Esophagus muscularis mucosa (tissue), 4 donors: Measurements from ENCODE around the gene ANKRD13B. TPM values are rescaled to one million over a fixed set of nuclear protein-coding genes. Genes with fewer than 3 reads are reported as not detected.
A peak's percentile ranks its signal among the peaks of the same experiment; 100 is the strongest.

Experiments used
- DNase-seq: peaks from one replicate; pipeline ENCODE4 v3.0.0-alpha.2; 2017; ENCODE audit errors: extremely low spot score
- H3K27ac ChIP-seq, 4 donors: fragments of 200-600 bp; sonication (generic); replicated peaks in 1 of 4; 1 replicate in 3 of 4; 2 replicates in 1 of 4; pipeline ENCODE4 v1.5.1; 2016 to 2019; ENCODE audit warnings: mild to moderate bottlenecking in 1 of 4
- H3K27me3 ChIP-seq, 4 donors: fragments of 200-600 bp; sonication (generic); one replicate each; pipeline versions ENCODE4 v1.5.1 to v1.6.0; 2016 to 2019
- H3K36me3 ChIP-seq, 4 donors: fragments of 200-600 bp; sonication (generic); one replicate each; pipeline ENCODE4 v1.5.1; 2016 to 2019
- H3K4me1 ChIP-seq, 4 donors: fragments of 200-600 bp; sonication (generic); one replicate each; pipeline ENCODE4 v1.5.1; 2016 to 2019
- H3K4me3 ChIP-seq, 4 donors: fragments of 200-600 bp; sonication (generic); 1 replicate in 2 of 4; 2 replicates in 2 of 4; pipeline ENCODE4 v1.5.1; 2016 to 2019; ENCODE audit warnings: mild to moderate bottlenecking in 4 of 4, moderate library complexity in 1 of 4
- H3K9me3 ChIP-seq, 4 donors: fragments of 200-600 bp; sonication (generic); 1 replicate in 3 of 4; 2 replicates in 1 of 4; pipeline ENCODE4 v1.5.1; 2016 to 2019
- CTCF ChIP-seq, 3 experiments: fragments of 200-600 bp in 2 of 3; fragments of 450-650 bp in 1 of 3; sonication (generic) in 2 of 3; IDR thresholded peaks; one replicate each; pipeline ENCODE4 v1.5.1; 2017 to 2019; ENCODE audit warnings: antibody characterized with exemption in 3 of 3, mild to moderate bottlenecking in 2 of 3, moderate library complexity in 1 of 3
- EP300 ChIP-seq: sonication (generic); formaldehyde crosslinking; IDR thresholded peaks from one replicate; pipeline ENCODE4 v1.6.1; 2017; ENCODE audit warnings: antibody characterized with exemption
- POLR2A ChIP-seq: fragments of 450-650 bp; IDR thresholded peaks from one replicate; pipeline ENCODE4 v1.6.1; 2017; ENCODE audit warnings: antibody characterized with exemption, moderate library complexity, mild to moderate bottlenecking, low read depth
- POLR2AphosphoS5 ChIP-seq, 2 donors: sonication (generic); formaldehyde crosslinking; IDR thresholded peaks; one replicate each; pipeline ENCODE4 v1.6.1; 2017; ENCODE audit warnings: antibody characterized with exemption in 2 of 2
- WGBS: methylation state at CpG from one replicate; pipeline ENCODE4 v1.1.5; 2018; 5-methylcytosine and 5-hydroxymethylcytosine counted together
- intact Hi-C: fragments of 100-400 bp; cut with DNase I; formaldehyde crosslinking; loops from one replicate; pipeline ENCODE4 v1.15.1; 2023
- total RNA-seq, 4 donors: library from RNA; depleted of rRNA; stranded (reverse); fragments of >200 nt; gene quantifications; one replicate each; pipeline versions ENCODE4 v1.1.0 to v1.2.1, GENCODE V29; 2016

Gene ANKRD13B
- total RNA-seq, 4 donors from 2014 or later, result 8.0 to 16.1 (median 13.4) TPM

DNA sequence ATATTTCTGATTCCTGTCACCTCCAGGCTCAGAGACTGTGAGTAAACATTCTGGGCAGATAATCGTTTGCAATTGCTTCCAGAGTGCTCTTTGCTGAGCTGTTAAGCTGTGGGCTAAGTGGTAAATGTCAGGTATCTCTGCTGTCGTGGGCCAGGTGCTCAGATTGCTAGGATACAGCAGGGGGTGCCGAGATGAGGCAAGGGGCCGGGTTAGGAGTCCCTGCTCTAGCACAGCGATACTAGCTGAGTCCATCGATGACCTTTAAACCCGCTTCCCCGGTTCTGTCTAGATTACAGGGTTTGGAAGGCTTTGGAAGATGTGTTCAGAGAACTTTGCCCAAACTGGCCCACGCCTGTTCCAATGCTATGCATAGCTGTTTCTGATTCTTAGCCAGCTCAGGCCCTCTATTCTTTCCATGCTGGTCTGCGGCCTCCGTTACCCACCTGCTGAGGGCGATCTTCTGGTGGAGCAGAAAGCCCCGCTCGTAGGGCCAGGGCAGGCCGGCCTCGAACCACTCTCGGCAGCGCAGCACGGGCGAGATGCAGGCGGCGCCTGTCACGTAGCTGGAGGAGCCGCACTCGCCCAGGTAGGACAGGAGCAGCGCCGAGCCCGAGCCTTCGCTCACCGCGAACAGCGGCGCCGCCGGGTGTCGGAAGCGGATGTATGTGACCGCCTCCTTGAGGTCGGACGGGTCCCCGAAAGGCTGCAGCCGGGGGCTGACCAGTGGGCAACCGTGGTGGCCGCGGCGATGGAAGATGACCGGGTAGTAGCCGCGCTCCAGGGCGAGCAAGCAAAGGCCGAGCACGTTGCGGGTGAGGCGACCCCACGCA lies 27.1 kb upstream of the ANKRD13B start:
- Histone ChIP-seq H3K4me3 (peak overlapping the region; percentile 68 to 78 (median 71)), H3K4me1 (peaks cover 32 to 73% (median 56%) of the 10 kb centered on the region in 4 donors), H3K36me3 (peaks cover 4 to 20% (median 11%) of the 10 kb centered on the region in 4 donors), H3K9me3 (no peaks in the 10 kb centered on the region), H3K27ac (peak overlapping the region; percentile 85 to 91 (median 89)), H3K27me3 (no peaks in the 10 kb centered on the region)
- no peak for DNase-seq
- intact Hi-C loops, result no loop called here
- TF ChIP-seq EP300 (no peak), CTCF (IDR thresholded peaks at IDR 0.05) (peak in 1 of 3 experiments; percentile 4)
- WGBS, result 26% methylated on average over 25 of the region's 55 CpGs

- intact Hi-C loops, result no loop called here
- 3% methylated on average over 45 of the region's 94 CpGs for WGBS
- Histone ChIP-seq H3K4me3 (peak within 1 kb of the TSS; percentile 68 to 78 (median 71)), H3K9me3 (no peaks in the 10 kb centered on the region), H3K4me1 (peaks cover 28 to 76% (median 55%) of the 10 kb centered on the region in 4 donors), H3K27me3 (no peaks in the 10 kb centered on the region), H3K36me3 (peaks cover 4 to 24% (median 10%) of the 10 kb centered on the region in 4 donors), H3K27ac (peak within 1 kb of the TSS; percentile 85 to 91 (median 89))
- TF ChIP-seq EP300, result no peak
- TF ChIP-seq POLR2A, result no peak
- TF ChIP-seq CTCF (IDR thresholded peaks at IDR 0.05), result peak in 1 of 3 experiments; percentile 14
- peak; percentile 53 to 90 for TF ChIP-seq POLR2AphosphoS5 (IDR thresholded peaks at IDR 0.05)
- no peak for DNase-seq
Observed at GRCh38 chr17:29566473-29567303, 26.2 kb upstream of the ANKRD13B start, which contains the start of gene ABHD15. Gene ABHD15, minus strand, starts transcription at chr17:29567037. Its CDS starts 71 bp downstream, at chr17:29566966.

DNA sequence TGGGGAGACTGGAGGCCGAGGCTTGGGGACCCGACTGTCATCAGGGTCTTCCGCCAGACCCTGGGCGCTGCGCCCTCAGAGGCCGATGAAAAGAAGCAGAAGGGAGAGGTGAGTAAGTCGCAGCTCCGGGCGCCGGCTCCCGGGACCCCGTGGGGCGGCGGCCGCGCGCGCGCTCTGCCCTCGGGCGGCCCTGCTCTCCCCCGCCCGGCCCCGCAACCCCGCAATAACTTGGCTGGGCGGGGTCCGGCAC lies 25.7 kb upstream of the ANKRD13B start:
- DNase-seq, result no peak
- TF ChIP-seq CTCF (IDR thresholded peaks at IDR 0.05), result no peak
- TF ChIP-seq EP300, result no peak
- no peak for TF ChIP-seq POLR2A
- no peak for TF ChIP-seq POLR2AphosphoS5 (IDR thresholded peaks at IDR 0.05)
- Histone ChIP-seq H3K36me3 (peaks cover 4 to 23% (median 7%) of the 10 kb centered on the region in 4 donors), H3K27me3 (no peaks in the 10 kb centered on the region), H3K27ac (peak overlapping the region; percentile 85 to 91 (median 89)), H3K4me3 (peak overlapping the region; percentile 68 to 78 (median 71)), H3K4me1 (peaks cover 26 to 76% (median 57%) of the 10 kb centered on the region in 4 donors), H3K9me3 (no peaks in the 10 kb centered on the region)
- intact Hi-C loops, result no loop called here
- 0% methylated on average over 6 of the region's 27 CpGs for WGBS

DNA sequence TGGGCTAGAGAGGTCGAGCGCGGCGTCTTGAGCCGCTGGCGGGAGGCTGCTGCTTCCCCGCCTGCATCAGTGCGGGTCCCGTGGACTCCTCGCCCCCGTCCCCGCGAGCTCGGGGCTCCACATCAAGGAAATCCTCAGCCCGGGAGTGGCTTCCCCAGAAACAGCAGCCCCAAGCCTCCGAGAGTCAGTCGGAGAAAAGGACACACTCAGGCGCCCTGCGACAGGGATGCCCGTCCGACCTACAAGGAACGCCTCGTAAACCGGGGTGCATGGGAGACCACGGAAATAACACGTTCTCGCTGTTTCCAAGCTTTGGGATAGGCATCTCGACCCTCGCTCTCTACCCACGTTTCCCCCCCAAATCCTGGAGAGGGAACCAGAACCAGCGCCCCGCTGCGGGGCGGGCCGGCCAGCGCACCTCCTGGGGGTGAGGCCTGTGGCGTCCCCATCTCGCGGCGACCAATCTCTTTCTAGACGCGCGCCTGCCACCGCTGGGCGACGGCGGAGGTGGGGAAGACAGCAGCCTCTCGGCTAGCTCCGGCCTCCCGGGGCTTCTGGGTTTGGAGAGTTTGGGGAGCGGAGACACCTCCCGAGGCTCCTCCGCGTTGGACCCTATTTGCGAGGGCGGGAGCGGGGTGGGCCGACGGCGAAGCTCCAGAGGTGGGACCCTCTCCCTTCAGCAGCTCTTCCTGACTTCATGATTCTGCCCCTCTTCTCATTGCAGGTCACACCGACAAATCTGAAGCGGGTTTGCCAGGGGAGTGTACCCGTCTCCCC lies 25.2 kb upstream of the ANKRD13B start:
- Histone ChIP-seq H3K4me3 (peak overlapping the region; percentile 68 to 78 (median 71)), H3K27me3 (no peaks in the 10 kb centered on the region), H3K27ac (peak overlapping the region; percentile 85 to 91 (median 89)), H3K9me3 (no peaks in the 10 kb centered on the region), H3K4me1 (peaks cover 30 to 76% (median 62%) of the 10 kb centered on the region in 4 donors), H3K36me3 (peaks cover 0 to 18% (median 2%) of the 10 kb centered on the region in 4 donors)
- TF ChIP-seq CTCF (IDR thresholded peaks at IDR 0.05) (peak; percentile 29 to 58 (median 33)), POLR2A (no peak), EP300 (no peak)
- DNase-seq, result no peak
- intact Hi-C loops, result no loop called here
- WGBS, result 0% methylated on average over 3 of the region's 63 CpGs
